Measurements from ENCODE around the gene MOCS1.

MOCS1 gene

GRCh38 chr6:39865011-39865888 lies 69.0 kb downstream of the MOCS1 start:
- DNase-seq = peak; percentile 78

- no peak for DNase-seq
These were observed 72.6 kb downstream of the MOCS1 start for GRCh38 chr6:39861663-39862062.

DNA sequence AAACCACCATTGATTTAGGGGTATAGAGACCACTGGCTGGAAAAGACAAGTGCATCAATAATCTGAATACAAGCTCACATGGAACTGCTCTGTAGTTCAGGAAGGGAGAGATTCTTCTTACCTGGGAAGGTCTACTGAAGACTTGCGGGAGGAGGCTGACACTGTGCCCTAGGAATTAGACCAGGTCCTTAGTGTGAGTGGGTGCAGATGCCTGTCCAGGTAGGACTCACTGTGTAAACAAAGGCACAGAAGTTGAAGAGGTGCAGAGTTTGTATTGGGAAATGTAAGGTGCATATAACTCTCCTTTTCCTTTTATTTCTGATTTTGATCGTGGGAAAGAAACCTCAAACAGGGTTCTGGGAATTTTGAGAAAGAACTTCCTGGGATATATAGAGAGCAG lies 75.2 kb downstream of the MOCS1 start:
- no peak for DNase-seq

DNA sequence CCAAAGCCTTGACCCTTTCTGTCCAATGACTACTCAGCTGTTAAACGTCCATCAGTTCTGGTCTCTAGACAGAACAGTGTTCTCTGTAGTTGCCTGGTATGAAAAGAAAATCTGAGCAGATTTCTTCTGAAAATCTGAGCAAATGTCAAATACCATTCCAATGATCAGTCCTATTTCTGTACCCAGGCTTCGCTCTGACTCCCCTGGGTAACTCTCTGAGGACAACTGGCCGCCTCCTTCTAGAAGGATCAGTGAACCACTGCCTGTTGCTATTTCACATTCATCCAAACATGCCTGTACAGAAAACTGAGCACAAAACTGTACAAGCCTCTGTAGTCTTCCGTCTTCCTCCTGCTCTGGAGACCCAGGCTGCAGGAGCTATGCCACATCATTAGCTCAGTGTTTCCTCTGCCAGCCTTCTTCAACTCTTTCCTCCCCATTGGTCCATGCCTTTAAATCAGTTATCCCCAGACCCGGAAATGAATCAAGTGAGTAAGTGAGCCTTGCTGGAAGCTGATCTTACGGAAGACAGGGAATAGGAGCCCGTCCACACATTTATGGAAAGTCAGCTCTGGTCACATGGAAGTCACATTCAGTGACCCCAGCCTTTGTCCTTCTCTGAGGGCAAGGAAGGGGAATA lies 78.8 kb downstream of the MOCS1 start:
- no peak for DNase-seq

All from EL (cell line).